Measurements from ENCODE around the gene C19orf44.
"Not testable (repeated sequence)": the region's sequence is repeated elsewhere in the genome, so short reads cannot be mapped to it uniquely, and the experiment has no call there.

The C19orf44 gene

DNA sequence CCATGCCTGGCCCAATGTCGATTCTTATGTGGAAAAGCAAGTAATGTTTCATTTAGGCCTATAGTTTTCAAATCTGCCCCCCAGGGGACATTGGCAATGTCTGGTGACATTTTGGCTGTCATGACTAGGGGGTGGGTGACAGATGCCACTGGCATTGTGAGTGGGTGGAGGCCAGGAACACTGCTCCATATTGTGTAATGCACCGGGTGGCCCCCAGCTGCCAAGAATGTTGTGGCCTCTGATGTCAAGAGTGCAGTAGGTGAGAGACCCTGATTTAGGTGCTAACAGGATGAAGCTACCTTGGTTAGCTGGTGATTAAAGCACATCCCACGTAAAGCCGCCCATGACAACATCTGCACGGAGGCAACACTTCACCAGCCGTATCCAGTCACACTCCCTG is 10.8 kb downstream of the C19orf44 start:
- in situ Hi-C loops (cut with MboI; ENCODE audit: low sequenced_read_pairs, unreplicated experiment), result no loop called here
- TF ChIP-seq, protein P1, sequence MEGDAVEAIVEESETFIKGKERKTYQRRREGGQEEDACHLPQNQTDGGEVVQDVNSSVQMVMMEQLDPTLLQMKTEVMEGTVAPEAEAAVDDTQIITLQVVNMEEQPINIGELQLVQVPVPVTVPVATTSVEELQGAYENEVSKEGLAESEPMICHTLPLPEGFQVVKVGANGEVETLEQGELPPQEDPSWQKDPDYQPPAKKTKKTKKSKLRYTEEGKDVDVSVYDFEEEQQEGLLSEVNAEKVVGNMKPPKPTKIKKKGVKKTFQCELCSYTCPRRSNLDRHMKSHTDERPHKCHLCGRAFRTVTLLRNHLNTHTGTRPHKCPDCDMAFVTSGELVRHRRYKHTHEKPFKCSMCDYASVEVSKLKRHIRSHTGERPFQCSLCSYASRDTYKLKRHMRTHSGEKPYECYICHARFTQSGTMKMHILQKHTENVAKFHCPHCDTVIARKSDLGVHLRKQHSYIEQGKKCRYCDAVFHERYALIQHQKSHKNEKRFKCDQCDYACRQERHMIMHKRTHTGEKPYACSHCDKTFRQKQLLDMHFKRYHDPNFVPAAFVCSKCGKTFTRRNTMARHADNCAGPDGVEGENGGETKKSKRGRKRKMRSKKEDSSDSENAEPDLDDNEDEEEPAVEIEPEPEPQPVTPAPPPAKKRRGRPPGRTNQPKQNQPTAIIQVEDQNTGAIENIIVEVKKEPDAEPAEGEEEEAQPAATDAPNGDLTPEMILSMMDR (IDR thresholded peaks at IDR 0.05; ENCODE audit: borderline replicate concordance, control extremely low read depth, extremely low read depth, insufficient read depth, missing control alignments), result no peak
- no peak for DNase-seq (ENCODE audit: low spot score)

DNA sequence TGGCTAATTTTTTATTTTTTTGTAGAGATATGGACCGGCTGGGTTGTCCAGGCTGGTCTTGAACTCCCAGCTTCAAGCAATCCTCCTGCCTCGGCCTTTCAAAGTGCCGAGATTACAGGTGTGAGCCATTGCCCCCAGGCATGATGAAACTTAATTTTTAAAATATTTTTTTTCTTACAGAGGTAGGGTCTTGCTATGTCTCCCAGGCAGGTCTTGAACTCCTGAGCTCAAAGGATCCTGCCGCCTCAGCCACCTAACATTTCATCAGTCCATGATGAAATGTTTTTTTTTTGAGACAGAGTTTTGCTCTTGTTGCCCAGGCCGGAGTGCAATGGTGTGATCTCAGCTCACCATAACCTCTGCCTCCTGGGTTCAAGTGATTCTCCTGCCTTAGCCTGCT is 12.4 kb downstream of the C19orf44 start:
- DNase-seq (ENCODE audit: low spot score), result no peak
- TF ChIP-seq, protein P1 (IDR thresholded peaks at IDR 0.05; ENCODE audit: borderline replicate concordance, control extremely low read depth, extremely low read depth, insufficient read depth, missing control alignments), result no peak
- in situ Hi-C loops (cut with MboI; ENCODE audit: low sequenced_read_pairs, unreplicated experiment), result no loop called here

DNA sequence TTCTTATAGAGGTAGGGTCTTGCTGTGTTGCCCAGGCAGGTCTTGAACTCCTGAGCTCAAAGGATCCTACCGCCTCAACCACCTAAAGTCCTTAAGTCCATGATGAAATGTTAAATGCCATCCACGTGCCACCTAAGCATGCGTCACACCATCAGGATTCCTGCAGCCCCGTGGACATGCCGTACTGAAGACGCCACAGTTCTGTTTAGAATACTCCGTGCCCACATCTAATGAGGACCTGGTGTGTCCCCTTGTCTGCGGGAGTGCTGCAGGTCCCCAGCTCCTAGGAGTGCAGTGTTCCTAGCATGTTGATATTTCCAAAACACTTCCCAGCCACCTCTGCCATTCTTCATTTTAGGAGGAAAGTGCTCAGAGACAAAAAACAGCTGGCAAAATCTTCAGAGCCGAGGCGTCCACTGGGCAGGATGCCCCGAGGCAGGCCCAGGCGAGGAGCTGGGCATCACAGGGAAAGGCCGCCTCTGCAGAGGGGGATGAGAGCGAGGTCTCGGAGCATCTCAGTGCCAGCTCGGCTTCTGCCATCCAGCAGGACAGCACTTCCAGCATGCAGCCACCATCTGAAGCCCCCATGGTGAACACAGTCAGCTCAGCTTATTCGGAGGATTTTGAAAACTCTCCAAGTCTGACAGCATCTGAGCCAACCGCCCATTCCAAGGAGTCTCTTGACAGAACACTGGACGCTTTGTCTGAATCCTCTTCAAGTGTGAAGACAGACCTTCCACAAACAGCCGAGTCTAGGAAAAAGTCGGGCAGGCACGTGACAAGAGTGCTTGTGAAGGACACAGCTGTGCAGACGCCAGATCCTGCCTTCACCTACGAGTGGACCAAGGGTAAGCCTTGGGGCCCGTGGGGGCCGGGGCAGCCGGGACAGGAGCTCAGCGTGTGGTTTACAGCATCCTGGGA is 13.2 kb downstream of the C19orf44 start:
- DNase-seq (ENCODE audit: low spot score), result no peak
- in situ Hi-C loops (cut with MboI; ENCODE audit: low sequenced_read_pairs, unreplicated experiment), result no loop called here
- TF ChIP-seq, protein P1 (IDR thresholded peaks at IDR 0.05; ENCODE audit: borderline replicate concordance, control extremely low read depth, extremely low read depth, insufficient read depth, missing control alignments), result no peak

DNA sequence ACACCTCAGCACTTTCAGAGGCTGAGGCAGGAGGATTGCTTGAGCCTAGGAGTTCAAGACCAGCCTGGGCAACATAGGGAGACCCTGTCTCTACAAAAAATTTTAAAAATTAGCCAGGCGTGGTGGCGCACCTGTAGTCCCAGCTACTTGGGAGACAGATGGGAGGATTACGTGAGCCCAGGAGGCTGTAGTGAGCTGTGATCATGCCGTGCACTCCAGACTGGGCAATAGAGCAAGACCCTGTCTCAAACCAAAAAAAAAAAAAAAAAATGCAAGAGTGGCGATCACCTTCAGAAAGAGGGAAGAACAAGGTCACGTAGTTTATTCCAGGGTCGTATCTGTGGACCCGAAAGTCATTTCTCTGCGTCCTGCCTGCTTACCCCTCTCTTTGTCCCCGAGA is 16.4 kb downstream of the C19orf44 start:
- in situ Hi-C loops (cut with MboI; ENCODE audit: low sequenced_read_pairs, unreplicated experiment); DNase-seq (ENCODE audit: low spot score): not testable (repeated sequence)

DNA sequence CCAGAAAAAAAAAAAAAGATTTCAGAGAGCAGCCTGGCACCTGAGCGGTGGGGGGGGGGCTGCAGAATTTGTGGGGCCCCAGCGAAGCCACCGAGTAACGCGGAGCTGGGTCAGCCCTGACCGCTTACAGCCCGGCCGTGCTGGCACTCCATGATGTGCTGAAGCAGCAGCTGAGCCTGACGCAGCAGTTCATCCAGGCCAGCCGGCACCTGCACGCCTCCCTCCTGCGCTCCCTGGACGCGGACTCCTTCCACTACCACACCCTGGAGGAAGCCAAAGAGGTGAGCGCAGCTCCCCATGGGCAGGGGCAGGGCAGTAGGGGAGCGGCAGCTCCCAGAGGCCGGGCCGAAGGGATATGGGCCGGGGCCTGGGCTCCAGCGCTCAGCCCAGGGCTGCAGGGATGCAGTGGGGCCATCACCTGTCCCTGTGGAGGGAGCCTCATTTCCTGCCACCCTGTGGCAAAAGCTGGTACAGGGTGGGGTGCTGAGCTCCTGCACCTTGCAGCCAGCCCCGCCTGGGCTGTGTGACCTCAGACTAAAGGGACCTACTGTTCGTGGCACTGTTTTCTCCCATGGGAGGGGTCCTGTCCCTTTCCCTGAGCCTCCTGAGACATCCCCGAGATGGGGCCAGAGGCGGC is 18.3 kb downstream of the C19orf44 start:
- no peak for DNase-seq (ENCODE audit: low spot score)
- in situ Hi-C loops (cut with MboI; ENCODE audit: low sequenced_read_pairs, unreplicated experiment), result no loop called here

DNA sequence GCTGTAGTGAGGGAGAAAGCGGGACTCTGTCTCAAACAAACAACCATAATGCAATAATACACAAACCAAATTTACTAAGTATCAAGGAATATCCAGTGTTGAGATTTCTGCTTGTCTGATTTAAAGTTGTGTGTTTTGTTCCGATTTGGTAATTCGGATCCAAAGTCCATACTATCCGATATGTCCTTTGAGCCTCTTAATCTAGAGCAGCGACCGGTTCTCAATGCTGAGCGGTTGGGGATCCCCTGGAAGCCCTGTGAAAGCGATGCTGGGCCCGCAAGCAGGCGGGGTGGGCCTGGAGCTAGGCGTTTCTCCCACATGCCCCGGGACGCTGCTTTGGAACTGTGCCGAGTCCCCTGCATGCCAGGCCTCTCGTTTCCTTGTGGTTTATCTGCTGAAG is 20.2 kb downstream of the C19orf44 start:
- DNase-seq (ENCODE audit: low spot score), result no peak
- in situ Hi-C loops (cut with MboI; ENCODE audit: low sequenced_read_pairs, unreplicated experiment), result no loop called here

More for the DNA sequence above, 18.3 kb downstream of the C19orf44 start:
- TF ChIP-seq, protein P1 (IDR thresholded peaks at IDR 0.05; ENCODE audit: borderline replicate concordance, control extremely low read depth, extremely low read depth, insufficient read depth, missing control alignments), result no peak

More for the DNA sequence above, 20.2 kb downstream of the C19orf44 start:
- TF ChIP-seq, protein P1 (IDR thresholded peaks at IDR 0.05; ENCODE audit: borderline replicate concordance, control extremely low read depth, extremely low read depth, insufficient read depth, missing control alignments), result no peak
